NCI-H69 (cell line): ENCODE data around the gene SPAAR.
"Not testable (repeated sequence)": the region's sequence is repeated elsewhere in the genome, so short reads cannot be mapped to it uniquely, and the experiment has no call there.

ENCODE experiments used
- DNase-seq: peaks from one replicate; lab custom pipeline; 2025; lab: John Stamatoyannopoulos, UW

The SPAAR gene, protein sequence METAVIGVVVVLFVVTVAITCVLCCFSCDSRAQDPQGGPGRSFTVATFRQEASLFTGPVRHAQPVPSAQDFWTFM

DNA sequence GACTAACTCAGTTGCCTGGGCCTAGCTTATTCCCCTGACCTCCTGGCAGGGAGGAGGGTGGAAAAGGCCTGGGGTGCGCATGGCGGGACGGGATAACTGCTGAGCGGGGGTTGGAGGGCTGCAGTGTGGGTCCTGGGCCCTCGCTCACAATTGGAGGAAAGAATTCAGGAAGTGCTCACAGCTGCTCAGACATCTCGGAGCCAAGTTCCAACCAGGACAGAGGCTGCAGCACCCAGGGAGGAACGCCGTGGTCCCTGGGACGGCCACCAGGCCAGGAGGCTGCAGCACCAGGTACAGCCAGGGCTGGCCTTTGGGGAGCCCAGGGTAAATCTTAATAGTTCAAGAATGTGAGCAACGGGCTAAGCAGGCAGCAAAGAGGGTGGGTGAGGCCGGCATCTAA lies at the start of gene SPAAR:
Gene SPAAR, plus strand, starts transcription at position 217 of the 400 bp plus-strand sequence. CDS start 974 bp downstream, outside the sequence.
- DNase-seq: no peak

DNA sequence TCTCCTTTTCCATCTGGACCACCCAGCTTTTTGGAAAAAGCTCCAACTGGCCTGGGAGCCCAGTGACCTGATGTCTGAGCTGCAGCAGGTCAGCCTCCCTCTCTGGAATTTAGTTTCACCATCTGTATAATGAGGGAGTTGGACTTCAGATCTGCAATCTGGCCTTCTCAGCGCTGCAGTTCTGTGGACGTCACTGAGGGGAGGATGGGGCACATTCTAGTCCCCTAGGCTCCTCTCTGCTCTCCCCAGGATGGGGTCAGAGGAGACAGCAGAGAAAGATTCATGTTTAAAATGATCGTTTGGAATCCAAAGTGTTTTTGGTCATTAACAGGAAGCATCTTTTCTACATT lies 49.3 kb upstream of the SPAAR start:
- no peak for DNase-seq

DNA sequence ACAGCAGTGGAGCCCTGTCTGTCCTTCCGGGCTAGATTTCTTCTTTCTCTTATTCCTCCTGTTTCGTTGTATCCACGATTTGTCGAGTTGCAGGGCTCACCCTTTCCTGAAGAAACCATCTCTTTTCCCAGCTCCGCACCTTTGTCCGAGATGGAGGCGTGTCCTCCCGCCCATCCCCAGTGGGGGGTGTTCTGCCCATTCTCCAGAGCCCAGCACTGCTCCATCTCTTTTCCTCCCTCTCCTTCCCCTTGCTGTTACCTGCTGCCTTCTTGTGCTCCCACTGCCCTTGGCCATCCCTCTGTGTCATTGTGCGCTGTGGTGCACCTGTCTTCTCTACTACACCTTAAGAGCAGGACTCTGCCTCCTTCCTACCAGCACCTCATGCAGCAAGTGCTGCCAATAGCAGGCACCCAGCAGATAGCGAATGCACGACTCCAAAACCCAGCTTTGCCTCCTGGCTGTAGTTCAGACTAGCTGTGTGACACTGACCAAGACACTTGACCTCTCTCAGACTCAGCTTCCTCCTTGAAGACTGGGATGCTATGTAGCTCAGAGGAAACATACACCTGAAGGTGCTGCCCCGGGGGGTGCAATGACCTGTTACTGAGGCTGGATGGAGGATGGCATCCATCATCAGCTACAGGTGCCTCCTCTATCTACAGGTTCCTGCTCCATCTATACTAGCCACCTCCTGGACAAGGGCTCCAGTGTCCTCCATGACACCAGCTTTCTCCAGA lies 48.0 kb upstream of the SPAAR start:
- DNase-seq: no peak

DNA sequence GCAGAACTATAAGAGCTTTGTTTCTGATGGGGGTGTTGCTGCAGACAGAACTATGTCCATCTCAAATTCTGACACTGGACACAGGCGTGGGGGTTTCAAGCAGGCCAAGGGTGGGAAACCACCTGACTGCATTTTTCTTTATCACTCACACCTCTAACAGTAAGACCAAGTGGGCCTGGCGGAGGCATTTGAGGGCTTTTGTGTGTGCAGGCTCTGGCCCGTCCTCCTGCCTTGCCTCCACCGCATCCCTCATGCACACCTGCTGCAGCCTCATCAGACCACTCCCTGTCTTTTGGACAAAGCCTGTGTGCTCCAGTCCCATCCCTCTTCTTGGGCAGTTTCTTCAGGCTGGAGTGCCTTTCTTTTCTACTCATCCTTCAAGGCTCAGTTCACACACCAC lies 47.0 kb upstream of the SPAAR start:
- no peak for DNase-seq

DNA sequence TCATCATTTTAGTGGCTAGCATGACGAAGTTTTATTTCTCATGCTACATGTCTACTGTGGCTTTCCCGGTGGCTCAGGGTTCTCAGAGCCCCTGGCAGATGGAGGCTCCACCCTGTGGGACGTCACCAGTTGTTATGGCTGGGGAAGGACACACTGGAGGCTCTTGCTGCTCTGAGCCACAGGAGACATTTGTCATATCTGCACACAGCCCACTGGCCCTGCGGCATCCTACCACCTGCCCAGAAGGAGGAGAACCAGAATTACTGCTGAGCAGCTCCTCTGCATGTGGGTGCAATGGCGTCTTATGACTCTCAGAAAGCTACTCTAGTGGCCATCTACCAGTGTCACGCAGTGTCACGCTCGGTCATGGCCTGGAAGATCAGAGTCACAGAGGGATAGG lies 45.7 kb upstream of the SPAAR start:
- no peak for DNase-seq

DNA sequence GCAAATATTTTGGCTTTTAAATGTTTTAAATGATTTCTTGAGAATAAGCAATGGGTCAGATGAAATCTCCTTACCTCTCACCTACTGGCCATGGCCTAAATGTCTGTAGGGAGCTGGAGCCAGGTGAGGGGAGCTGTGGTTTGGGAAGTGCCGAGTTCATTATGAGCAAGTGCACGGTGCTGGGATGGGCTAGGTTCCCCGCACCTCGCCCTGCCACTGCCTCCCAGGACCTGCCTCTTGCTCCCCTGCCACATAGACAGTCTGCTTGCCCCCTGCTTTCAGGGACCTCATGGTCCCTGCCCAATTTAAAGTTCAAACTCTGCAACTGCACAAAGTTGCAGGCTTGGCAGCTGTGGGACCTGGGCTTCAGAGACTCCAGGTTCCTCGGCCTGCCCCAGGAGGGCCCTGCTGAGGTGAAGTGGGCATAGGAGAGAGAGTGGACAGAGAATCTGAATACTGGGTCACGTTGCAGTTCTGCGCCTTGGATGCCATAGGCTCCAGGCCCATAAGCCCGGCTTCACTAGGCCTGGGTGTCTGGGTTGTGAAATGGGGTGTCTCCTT lies 44.5 kb upstream of the SPAAR start:
- no peak for DNase-seq

DNA sequence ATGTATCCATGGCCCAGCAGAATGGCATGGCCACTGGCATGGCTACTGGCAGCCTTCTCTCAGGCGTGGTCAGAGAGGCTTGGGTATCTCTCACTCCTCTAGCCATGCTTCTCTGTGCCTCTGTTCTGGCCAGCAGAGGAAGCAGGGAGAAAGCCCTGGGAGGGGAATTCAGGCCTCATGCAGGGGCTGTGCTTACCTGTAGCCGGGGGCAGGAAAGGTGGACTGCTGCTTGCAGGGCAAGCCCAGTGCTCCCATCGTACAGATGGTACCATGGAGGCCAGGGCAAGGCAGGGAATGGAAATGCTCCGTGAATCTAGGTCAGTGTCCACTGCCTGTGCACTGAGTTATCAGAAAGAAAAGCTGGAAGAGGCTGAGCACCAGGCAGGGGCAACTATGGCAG lies 41.8 kb upstream of the SPAAR start:
- DNase-seq: no peak

DNA sequence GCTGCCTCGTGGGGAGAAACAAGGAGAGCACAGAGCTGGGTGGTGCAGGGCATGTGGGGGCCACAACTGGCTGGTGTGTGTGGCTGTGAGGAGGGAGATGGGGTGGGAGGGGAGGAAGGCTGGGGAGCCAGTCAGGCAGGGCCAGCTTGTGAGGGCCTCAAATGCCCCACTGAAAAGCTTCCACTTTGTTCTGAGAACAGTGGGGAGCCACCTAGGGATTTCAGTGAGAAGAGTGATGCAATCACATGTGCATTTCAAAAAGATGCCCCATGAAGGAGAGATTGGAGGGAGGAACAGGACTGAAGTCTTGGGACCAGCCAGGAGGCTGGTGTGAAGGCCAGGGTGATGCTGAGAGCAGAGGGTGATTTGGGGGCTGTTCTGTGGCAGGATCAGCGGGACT lies 40.4 kb upstream of the SPAAR start:
- DNase-seq: no peak

DNA sequence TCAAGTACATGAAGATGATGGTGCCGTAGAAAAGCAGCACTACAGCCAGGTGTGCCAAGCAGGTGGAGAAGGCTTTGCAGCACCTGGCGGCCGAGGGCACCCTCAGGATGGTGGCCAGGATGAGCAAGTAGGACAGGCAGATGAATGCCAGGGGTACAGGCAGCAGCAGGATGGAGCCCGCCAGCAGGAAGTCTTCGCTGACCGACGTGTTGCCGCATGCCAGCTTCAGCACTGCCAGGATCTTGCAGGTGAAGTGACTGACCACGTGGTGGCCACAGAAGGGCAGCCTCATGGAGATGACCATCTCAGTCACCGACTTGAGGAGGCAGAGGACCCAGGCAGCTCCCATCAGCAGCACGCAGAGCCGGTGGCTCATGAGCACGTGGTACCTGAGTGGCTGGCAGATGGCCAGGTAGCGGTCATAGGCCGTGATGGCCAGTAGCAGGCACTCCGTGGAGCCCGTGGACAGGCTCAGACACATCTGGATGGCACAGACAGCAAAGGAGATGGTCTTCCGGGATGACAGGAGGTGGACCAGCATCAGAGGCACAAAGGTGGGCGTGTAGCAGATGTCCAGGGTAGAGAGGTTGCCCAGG lies 39.6 kb upstream of the SPAAR start:
- no peak for DNase-seq

DNA sequence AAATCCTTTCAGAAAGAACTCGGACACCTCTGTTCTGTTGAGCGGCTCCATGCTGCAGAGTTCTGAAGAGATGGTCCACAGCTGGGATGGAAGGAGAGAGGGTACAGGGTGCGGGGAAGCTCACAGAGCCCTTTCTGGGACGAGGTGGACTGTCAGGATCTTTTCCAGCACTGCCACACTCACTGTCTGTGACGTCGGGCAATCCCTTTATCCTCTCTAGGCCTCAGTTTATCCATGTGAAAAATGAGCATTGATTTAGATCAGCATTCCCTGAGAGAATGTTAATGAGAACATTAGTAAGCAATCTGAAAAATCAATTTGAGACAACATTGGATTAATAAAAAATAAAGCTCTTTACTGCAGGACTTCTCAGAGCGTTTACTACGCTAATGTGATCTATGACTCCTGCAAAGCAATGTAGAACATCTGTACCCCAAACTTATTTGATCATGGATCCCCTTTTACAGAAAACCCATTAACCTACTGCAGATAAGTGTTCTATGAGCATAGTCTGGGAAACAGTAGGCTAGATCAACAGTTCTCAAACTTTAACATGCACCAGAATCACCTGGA lies 38.9 kb upstream of the SPAAR start, which contains the start of gene OR13J1:
Gene OR13J1, minus strand, starts transcription at position 51 of the 573 bp plus-strand sequence. Its CDS starts 0 bp downstream, at position 51.
- DNase-seq: no peak

DNA sequence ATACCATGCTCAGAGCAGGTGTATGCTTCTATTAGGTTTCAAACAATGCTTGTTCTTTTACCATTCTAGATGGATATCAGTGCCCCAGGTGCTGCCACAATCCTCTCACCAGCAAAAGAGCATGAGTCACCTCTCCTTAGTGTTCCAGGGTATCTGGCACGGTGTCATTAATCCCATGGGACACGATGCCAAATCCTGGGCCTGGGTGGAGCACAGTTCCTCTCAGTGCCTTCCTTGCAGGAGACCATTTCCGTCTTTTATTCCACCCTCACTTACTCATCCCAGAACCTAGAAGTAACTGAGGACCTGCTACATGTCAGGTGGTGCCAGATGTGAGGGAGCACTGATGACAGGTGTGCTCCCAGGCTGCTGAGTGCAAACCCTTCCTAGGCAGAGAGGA lies 37.7 kb upstream of the SPAAR start:
- DNase-seq: no peak

DNA sequence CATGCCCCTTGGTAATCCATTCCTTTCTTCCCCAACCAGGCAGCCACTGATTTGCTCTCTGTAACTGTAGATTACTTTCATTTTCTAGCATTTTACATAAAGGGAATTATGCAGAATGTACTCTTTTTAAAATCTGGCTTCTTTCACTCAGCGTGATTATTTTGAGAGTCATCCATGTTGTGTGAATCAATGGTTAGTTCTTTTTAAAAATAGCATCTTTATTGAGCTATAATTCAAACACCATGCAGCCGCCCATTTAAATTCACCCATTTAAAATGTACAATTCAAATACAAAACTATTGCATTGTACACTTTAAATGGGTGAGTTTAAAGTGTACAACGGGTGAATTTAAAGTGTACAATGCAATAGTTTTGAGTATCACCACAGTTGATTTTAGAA lies 36.8 kb upstream of the SPAAR start:
- no peak for DNase-seq

DNA sequence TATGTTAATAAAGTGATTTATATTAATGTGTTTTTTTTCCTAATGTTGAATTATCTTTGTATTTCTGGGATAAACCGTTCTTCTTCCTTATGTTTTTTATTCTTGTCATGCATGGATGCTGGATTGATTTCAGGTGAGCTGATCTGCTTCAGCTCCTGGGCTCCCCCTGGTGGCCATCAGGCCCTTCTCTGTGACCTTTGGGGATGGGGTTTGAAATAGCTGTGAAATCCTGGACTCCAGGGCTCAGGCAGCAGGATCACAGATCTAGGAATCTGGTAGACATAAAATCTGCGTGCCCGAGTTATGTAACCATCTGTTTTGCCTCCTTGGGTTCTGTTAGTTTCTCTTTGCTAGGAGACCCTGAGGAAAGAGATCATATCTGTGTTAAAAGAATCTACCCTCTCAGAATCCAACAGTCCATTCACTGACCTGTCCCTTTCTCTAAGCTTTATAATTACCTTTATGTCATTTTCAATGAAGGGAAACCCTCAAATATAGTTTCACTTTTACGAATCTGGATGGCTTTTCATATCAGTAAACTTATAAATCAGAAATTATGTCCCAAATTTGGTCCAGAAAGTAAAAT lies 26.9 kb upstream of the SPAAR start:
- peak; percentile 80 for DNase-seq

DNA sequence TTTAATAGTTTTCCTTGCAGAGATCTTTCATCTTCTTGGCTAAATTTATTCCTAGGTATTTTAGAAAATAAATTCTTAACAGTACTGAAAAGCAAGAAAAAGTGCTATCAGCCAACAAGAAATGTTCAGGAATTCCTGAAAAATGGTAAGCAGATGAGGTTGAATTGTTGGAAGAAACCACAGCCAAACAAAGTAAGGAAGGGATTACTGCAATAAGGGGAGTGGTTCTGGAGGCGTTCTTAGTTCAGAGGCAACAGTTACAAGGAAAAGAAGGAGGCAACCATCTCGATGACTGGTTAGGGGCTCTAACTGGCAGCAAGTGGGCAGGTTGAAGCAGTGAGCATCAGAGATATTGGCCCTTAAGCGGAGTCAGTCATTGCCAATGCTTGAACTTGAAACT lies 26.3 kb upstream of the SPAAR start:
- no peak for DNase-seq

DNA sequence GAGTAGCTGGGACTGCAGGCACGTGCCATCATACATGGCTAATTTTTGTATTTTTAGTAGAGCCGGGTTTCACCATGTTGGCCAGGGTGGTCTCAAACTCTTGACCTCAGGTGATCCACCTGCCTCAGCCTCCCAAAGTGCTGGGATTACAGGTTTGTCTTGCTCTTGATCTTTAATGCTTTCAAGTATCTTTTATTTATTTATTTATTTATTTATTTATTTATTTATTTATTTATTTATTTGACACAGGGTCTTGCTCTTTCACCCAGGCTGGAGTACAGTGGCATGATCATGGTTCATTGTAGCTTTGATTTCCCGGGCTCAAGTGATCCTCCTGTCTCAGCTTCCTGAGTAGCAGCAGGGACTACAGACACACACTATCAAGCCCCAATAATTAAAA lies 24.4 kb upstream of the SPAAR start:
- DNase-seq: not testable (repeated sequence)

DNA sequence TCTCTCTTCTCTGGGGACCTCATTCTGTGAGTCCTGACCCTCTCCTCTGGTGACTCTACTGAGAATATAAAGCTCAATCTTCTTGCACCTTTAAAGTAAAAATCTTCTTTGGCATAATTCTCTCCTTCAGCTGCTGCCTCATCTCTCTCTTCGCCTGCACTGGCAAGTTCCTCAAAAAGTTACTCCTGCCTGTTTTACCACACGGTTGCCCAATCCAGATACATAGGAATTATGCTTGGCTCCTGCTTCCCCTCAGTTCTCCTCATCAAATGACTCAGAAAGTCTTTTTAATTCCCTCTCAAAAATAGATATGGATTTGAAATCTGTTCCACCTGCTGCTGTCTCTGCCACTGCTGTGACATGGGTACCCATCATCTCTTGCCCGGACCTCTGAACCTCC lies 17.6 kb upstream of the SPAAR start:
- no peak for DNase-seq

DNA sequence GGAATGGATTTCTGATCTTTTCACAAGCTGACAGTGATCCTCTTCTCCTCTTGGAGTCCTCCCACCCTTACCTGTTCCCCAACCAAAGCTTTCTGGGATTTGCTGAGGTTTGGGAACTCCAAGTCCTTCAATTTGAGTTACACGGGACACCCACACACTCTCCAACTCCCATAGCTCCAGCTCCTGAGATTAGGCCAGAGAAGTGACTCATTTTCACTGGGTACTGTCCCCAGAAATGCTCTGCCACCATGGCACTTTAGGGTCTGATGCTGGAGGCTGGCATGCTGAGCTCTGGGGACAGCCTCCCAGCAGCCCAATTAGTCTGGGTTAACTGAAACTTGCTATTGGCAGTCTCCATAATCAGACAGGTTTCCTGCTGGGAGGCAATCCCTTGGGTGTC lies 17.2 kb upstream of the SPAAR start:
- DNase-seq: no peak

DNA sequence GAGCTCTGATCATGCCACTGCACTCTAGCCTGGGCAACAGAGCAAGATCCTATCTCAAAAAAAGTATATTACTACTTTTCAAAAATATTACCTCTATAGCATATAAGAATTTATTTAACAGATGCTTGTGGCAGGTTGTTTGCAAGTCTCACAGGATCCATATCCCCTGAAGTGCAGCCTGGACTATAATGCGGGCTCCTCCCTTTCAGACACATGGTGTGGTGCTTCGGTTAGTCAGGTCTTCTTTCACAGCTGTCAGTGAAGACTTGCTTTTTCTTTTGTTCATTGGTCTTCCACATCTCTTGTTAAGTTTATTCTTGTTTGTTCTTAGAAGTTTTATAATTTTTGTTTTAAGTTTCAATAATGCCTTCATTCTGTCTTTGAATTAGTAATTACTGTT lies 12.7 kb upstream of the SPAAR start:
- DNase-seq: no peak

DNA sequence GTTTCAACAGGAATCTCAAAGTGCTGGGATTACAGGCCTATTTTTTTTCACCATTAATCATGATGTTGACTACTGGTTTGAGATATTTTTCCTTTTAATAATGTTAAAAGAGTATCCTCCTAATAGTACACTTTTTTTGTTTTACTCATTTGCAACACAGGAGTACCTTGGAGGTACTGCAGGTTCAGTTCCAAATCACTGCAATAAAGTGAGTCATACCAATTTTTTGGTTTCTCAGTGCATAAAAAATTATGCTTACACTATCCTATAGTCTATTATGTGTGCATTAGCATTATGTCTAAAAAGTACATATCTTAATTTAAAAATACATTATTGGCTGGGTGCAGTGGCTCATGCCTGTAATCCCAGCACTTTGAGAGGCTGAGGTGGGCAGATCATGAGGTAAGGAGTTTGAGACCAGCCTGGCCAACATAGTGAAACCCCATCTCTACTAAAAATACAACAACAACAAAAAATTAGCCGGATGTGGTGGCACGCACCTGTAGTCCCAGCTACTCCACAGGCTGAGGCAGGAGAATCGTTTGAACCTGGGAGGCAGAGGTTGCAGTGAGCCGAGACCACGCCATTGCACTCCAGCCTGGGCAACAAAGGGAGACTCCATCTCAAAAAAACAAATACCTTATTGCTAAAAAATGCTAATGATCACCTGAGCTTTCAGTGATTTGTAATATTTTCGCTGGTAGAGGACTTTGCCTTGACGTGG lies 11.8 kb upstream of the SPAAR start:
- not testable (repeated sequence) for DNase-seq

DNA sequence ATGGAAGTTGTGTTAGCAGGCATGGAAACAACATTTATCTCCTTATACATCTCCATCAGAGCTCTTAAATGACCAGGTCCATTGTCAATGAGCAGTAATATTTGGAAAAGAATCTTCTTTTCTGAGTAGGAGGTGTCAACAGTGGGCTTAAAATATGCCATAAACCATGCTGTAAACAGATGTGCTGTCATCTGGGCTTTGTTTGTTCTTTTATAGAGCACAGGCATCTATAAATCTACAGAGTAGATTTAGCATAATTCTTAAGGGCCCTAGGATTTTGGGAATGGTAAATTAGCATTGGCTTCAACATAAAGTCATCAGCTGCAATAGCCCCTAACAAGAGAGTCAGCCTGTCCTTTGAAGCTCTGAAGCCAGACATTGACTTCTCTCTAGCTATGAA lies 11.0 kb upstream of the SPAAR start:
- no peak for DNase-seq

DNA sequence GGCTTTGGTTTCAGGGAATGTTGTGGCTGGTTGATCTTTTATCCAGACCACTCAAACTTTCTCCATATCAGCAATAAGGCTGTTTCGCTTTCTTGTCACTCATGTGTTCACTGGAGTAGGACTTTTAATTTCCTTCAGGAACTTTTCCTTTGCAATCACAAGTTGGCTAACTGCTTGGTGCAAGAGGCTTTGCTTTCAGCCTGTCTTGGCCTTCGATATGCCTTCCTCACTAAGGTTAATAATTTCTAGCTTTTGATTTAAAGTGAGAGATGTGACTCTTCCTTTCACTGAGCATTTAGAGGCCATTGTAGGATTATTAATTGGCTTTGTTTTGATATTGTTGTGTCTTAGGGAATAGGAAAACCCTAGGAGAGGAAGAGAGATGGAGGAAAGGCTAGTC lies 10.3 kb upstream of the SPAAR start:
- no peak for DNase-seq

DNA sequence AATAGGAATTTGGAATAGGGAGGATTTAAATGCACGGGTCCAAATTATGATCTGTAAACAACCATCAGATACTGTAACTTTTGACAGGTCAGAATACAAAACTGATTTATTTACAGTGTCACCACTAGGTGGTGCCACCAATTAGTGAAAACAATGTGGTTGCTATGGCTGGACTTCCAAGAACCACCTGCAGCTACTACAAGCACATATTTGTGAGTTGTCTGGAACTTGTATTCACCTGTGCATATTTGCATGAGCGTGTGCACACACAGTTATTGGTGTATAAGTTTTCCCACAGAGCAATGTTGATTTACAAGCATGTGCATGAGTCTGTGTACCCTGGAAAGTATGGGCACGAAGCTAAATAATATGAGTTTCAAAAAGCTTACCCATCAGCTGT lies 6.2 kb upstream of the SPAAR start:
- DNase-seq: peak; percentile 74
